Pancreas (tissue), 10 donors: ENCODE data around the gene THSD4. TPM values are rescaled to one million over a fixed set of nuclear protein-coding genes. Genes with fewer than 3 reads are reported as not detected.
A peak's percentile ranks its signal among the peaks of the same experiment; 100 is the strongest.

ENCODE experiments used
- ATAC-seq, 4 donors: fragments of 200-7000 bp; cut with Tn5 transposase; one replicate each; pipeline versions ENCODE4 v1.8.0 to v1.9.1; 2020; ENCODE audit warnings: mild to moderate bottlenecking in 4 of 4, moderate library complexity in 4 of 4
- DNase-seq, 6 donors: peaks; one replicate each; pipeline ENCODE4 v3.0.0-alpha.2; 2020
- FAIRE-seq: peaks from 2 replicates; lab custom pipeline; 2012; peaks lifted over from hg19 to GRCh38; lab: Jason Lieb, UNC
- H3K27ac ChIP-seq, 4 donors: fragments of 200-600 bp; sonication (generic); 1 replicate in 3 of 4; 2 replicates in 1 of 4; pipeline versions ENCODE4 v1.5.0 to v1.8.0; 2020
- H3K27me3 ChIP-seq, 4 donors: fragments of 200-600 bp; one replicate each; pipeline ENCODE4 v1.8.0; 2021
- H3K36me3 ChIP-seq, 3 donors: fragments of 200-600 bp; sonication (generic) in 1 of 3; one replicate each; pipeline versions ENCODE4 v1.5.0 to v1.8.0; 2020 to 2021
- H3K4me1 ChIP-seq, 3 donors: fragments of 200-600 bp; one replicate each; pipeline ENCODE4 v1.8.0; 2021
- H3K4me3 ChIP-seq, 4 donors: fragments of 200-600 bp; sonication (generic) in 2 of 4; one replicate each; pipeline versions ENCODE4 v1.5.0 to v1.8.0; 2020 to 2021
- H3K9me3 ChIP-seq, 4 donors: fragments of 200-600 bp; one replicate each; pipeline ENCODE4 v1.8.0; 2021
- CTCF ChIP-seq, 4 donors: fragments of 200-600 bp; sonication (generic) in 3 of 4; IDR thresholded peaks; one replicate each; pipeline versions ENCODE4 v1.5.0 to v1.8.0; 2021; ENCODE audit warnings: antibody characterized with exemption in 4 of 4
- WGBS, 2 donors: extraction: QIAGEN DNeasy Blood & Tissue Kit; methylation state at CpG; one replicate each; pipeline ENCODE4 v1.1.7; 2013; 5-methylcytosine and 5-hydroxymethylcytosine counted together
- intact Hi-C, 3 donors: fragments of 100-400 bp; cut with DNase I; formaldehyde crosslinking; loops; one replicate each; pipeline versions ENCODE4 v1.11.1 to v1.14.2; 2022
- polyA plus RNA-seq, 2 donors: library from polyadenylated mRNA; stranded (reverse); fragments of 200-250 nt; gene quantifications; one replicate each; pipeline ENCODE4 v1.2.3, GENCODE V29; 2013
- total RNA-seq, 6 donors: library from RNA; stranded (reverse); fragmentation: NEBNext Ultra II Directional in 4 of 6; extraction: Animal tissue kit (Norgen Biotek cat#: 25700) in 4 of 6; gene quantifications; one replicate each; pipeline versions ENCODE4 v1.2.1 to v1.2.4, GENCODE V29; 2021 to 2023
- donor health status: healthy with polysubstance abuse.
- donor health status: DM: no; HTN: no; CAD: no; lungs with moderate emphysema.
- donor health status: DM: no; HTN: no; CAD: no.
- donor health status: control.
- donor health status: control.
- donor health status: Bipolar disorder and iron deficiency.
- donor health status: DM: yes; HTN: yes; CAD: no.
- donor health status: DM: no; HTN: no; CAD: no.
- donor health status: DM: no; HTN: no; CAD: no.
- donor health status: DM: yes; HTN: yes; CAD: no.

The THSD4 gene
- total and polyA plus RNA-seq, 8 donors: 6.0 to 17.8 (median 13.3) TPM

- H3K4me1 ChIP-seq: no peaks in the 10 kb centered on the region
- intact Hi-C loops: loop anchor here in 1 of 3 donors (10.0 kb wide), 1 partner anchor 333 kb away; no protein-coding TSS in a partner anchor
- H3K9me3 ChIP-seq: no peaks in the 10 kb centered on the region
- H3K4me3 ChIP-seq: no peak overlapping the region
- no peak for FAIRE-seq
- no peak for TF ChIP-seq CTCF (IDR thresholded peaks at IDR 0.05)
- DNase-seq: no peak
- H3K27me3 ChIP-seq: no peaks in the 10 kb centered on the region
- H3K36me3 ChIP-seq: no peaks in the 10 kb centered on the region
- ATAC-seq: no peak
- WGBS, 2 donors: 50% methylated on average over 4 of the region's 4 CpGs
- no peak overlapping the region for H3K27ac ChIP-seq
Measured at GRCh38 chr15:71111950-71112349, 3.3 kb upstream of the THSD4 start.

GRCh38 chr15:71112429-71112828, 2.8 kb upstream of the THSD4 start:
- Histone ChIP-seq H3K27ac (no peak overlapping the region), H3K36me3 (no peaks in the 10 kb centered on the region), H3K27me3 (no peaks in the 10 kb centered on the region), H3K9me3 (no peaks in the 10 kb centered on the region), H3K4me3 (no peak overlapping the region), H3K4me1 (no peaks in the 10 kb centered on the region)
- intact Hi-C loops: loop anchor here in 1 of 3 donors (10.0 kb wide), 1 partner anchor 332 kb away; no protein-coding TSS in a partner anchor
- 78 to 83% methylated on average over 2 of the region's 2 CpGs for WGBS, 2 donors
- TF ChIP-seq CTCF (IDR thresholded peaks at IDR 0.05): no peak
- FAIRE-seq: no peak
- ATAC-seq: no peak
- DNase-seq: no peak

GRCh38 chr15:71114066-71114680, 1.1 kb upstream of the THSD4 start:
- no peak for DNase-seq
- no peaks in the 10 kb centered on the region for H3K4me1 ChIP-seq
- no peaks in the 10 kb centered on the region for H3K36me3 ChIP-seq
- no peaks in the 10 kb centered on the region for H3K9me3 ChIP-seq
- no peak for TF ChIP-seq CTCF (IDR thresholded peaks at IDR 0.05)
- no peak overlapping the region for H3K27ac ChIP-seq
- no peak overlapping the region for H3K4me3 ChIP-seq
- WGBS, 2 donors: 63% methylated on average over 11 of the region's 11 CpGs
- no peak for ATAC-seq
- H3K27me3 ChIP-seq: no peaks in the 10 kb centered on the region
- intact Hi-C loops: loop anchor here in 1 of 3 donors (10.0 kb wide), 1 partner anchor 331 kb away; no protein-coding TSS in a partner anchor
- FAIRE-seq: no peak

GRCh38 chr15:71115567-71116351, 488 bp downstream of the THSD4 start:
- H3K9me3 ChIP-seq: no peaks in the 10 kb centered on the region
- peak overlapping the region; percentile 21 to 55 (median 52) for H3K4me3 ChIP-seq
- peak overlapping the region; percentile 46 to 82 (median 62) for H3K27ac ChIP-seq
- no peak for FAIRE-seq
- intact Hi-C loops: loop anchor here in 2 of 3 donors (5.0 to 10.0 kb wide), 2 partner anchors 327 to 329 kb away; no protein-coding TSS in a partner anchor
- peak in 5 of 6 donors; percentile 21 to 79 (median 52) for DNase-seq
- no peak for TF ChIP-seq CTCF (IDR thresholded peaks at IDR 0.05)
- no peaks in the 10 kb centered on the region for H3K36me3 ChIP-seq
- ATAC-seq: peak; percentile 59 to 78 (median 70)
- WGBS, 2 donors: 0 to 1% methylated on average over 70 to 93 of the region's 93 CpGs
- no peaks in the 10 kb centered on the region for H3K27me3 ChIP-seq
- H3K4me1 ChIP-seq: no peaks in the 10 kb centered on the region
